GM12878 (cell line): ENCODE data around the gene PTCH2.

Experiments used
- CTCF ChIP-seq, 3 experiments: IDR thresholded peaks in 2 of 3; conservative IDR thresholded peaks in 1 of 3; 2 replicates each; pipeline ENCODE4 v1.5.1; 2011; ENCODE audit warnings: low read depth in 3 of 3, low read length in 3 of 3, mild to moderate bottlenecking in 3 of 3, control low read depth in 2 of 3, moderate library complexity in 2 of 3, inconsistent platforms in 1 of 3, mixed read lengths in 1 of 3; ENCODE audit not compliant: control insufficient read depth in 2 of 3, insufficient read depth in 1 of 3; ENCODE audit errors: extremely low read depth in 1 of 3
- EZH2 ChIP-seq: IDR thresholded peaks from 2 replicates; pipeline ENCODE4 v1.6.1; 2012; ENCODE audit warnings: low read depth, mild to moderate bottlenecking, control low read depth, inconsistent platforms, low read length, borderline replicate concordance; ENCODE audit not compliant: control insufficient read depth
- HSF1 ChIP-seq: fragments of 150-350 bp; IDR thresholded peaks from 2 replicates; pipeline ENCODE4 v1.6.1; 2014; ENCODE audit warnings: mild to moderate bottlenecking, low read depth, low read length
- JUNB ChIP-seq: IDR thresholded peaks from 2 replicates; pipeline ENCODE4 v1.6.1; 2016; ENCODE audit warnings: antibody characterized with exemption, mild to moderate bottlenecking
- ZNF274 ChIP-seq: IDR thresholded peaks from one replicate; pipeline ENCODE4 v1.8.0; 2011; ENCODE audit not compliant: insufficient read length, insufficient read depth

- TF ChIP-seq CTCF (IDR thresholded peaks at IDR 0.05 in 2 of 3, conservative IDR thresholded peaks at IDR 0.05 in 1 of 3; ENCODE audit: control insufficient read depth in 2 of 3, extremely low read depth in 1 of 3, insufficient read depth in 1 of 3, low read depth in 3 of 3, low read length in 3 of 3) = no peak; a peak in 1 of 6 replicates
- TF ChIP-seq JUNB = no peak
- TF ChIP-seq EZH2 = no peak
- TF ChIP-seq HSF1 = no peak
- no peak for TF ChIP-seq ZNF274
Observed at GRCh38 chr1:44820328-44821239, 22.5 kb downstream of the PTCH2 start.
